SK-N-SH (cell line): ENCODE data around the gene ZNF341. TPM values are rescaled to one million over a fixed set of nuclear protein-coding genes. Genes with fewer than 3 reads are reported as not detected.

Experiments used
- CTCF ChIA-PET: fragments of 300-600, 350-600 bp; formaldehyde crosslinking; extraction: SDS; loops from one replicate; lab custom pipeline; 2021; lab: Yijun Ruan, JAX
- POLR2A ChIA-PET: fragments of 350-600 bp; sonication (Branson Sonifier 250); formaldehyde crosslinking; extraction: SDS; loops from one replicate; lab custom pipeline; 2020; ENCODE audit warnings: antibody characterized with exemption, inconsistent platforms; lab: Yijun Ruan, JAX
- DNase-seq: peaks from one replicate; pipeline ENCODE4 v3.0.0; 2012
- H2AFZ ChIP-seq: fragments of 200-600 bp; sonication (generic); 2 replicates; pipeline ENCODE4 v1.8.1; 2016; ENCODE audit warnings: antibody characterized with exemption, mild to moderate bottlenecking, low read depth
- H3F3A ChIP-seq: fragments of 200-600 bp; sonication (generic); replicated peaks from 2 replicates; pipeline ENCODE3; 2016; ENCODE audit warnings: antibody characterized with exemption, mild to moderate bottlenecking; ENCODE audit not compliant: insufficient read depth
- H3K27ac ChIP-seq, 2 experiments: fragments of 200-500 bp in 1 of 2; fragments of 200-600 bp in 1 of 2; sonication (Bioruptor generic) in 1 of 2; sonication (generic), shearing (Covaris generic) in 1 of 2; 2 replicates each; pipeline versions ENCODE4 v1.5.1 to v1.6.1; 2014 to 2016; ENCODE audit warnings: low read depth in 2 of 2, inconsistent platforms in 1 of 2, low read length in 1 of 2, mild to moderate bottlenecking in 1 of 2, mixed read lengths in 1 of 2
- H3K27me3 ChIP-seq: fragments of 200-600 bp; sonication (generic), shearing (Covaris generic); 2 replicates; pipeline ENCODE4 v1.6.1; 2016; ENCODE audit warnings: mixed run types; ENCODE audit not compliant: insufficient read depth
- H3K36me3 ChIP-seq, 2 experiments: fragments of 200-500 bp in 1 of 2; fragments of 200-600 bp in 1 of 2; sonication (Bioruptor generic) in 1 of 2; sonication (generic) in 1 of 2; replicated peaks in 1 of 2; 2 replicates each; pipeline versions ENCODE3 to v1.5.1; 2014 to 2016; ENCODE audit warnings: low read length in 1 of 2, mild to moderate bottlenecking in 1 of 2; ENCODE audit not compliant: insufficient read depth in 2 of 2, control insufficient read depth in 1 of 2
- H3K4me1 ChIP-seq, 2 experiments: fragments of 200-500 bp in 1 of 2; fragments of 200-600 bp in 1 of 2; sonication (Bioruptor generic) in 1 of 2; sonication (generic), shearing (Covaris generic) in 1 of 2; 2 replicates each; pipeline versions ENCODE4 v1.5.1 to v1.6.1; 2014 to 2016; ENCODE audit warnings: low read depth in 1 of 2, low read length in 1 of 2, mixed run types in 1 of 2; ENCODE audit not compliant: insufficient read depth in 2 of 2, control insufficient read depth in 1 of 2
- H3K4me2 ChIP-seq: fragments of 200-600 bp; sonication (generic), shearing (Covaris generic); 2 replicates; pipeline ENCODE4 v1.6.1; 2017; ENCODE audit warnings: mixed run types
- H3K4me3 ChIP-seq, 2 experiments: fragments of 200-500 bp in 1 of 2; fragments of 200-600 bp in 1 of 2; sonication (Bioruptor generic) in 1 of 2; sonication (generic), shearing (Covaris generic) in 1 of 2; 2 replicates each; pipeline versions ENCODE4 v1.5.1 to v1.8.1; 2014 to 2016; ENCODE audit warnings: low read depth in 2 of 2, inconsistent platforms in 1 of 2, low read length in 1 of 2, mild to moderate bottlenecking in 1 of 2, mixed read lengths in 1 of 2, moderate library complexity in 1 of 2
- H3K79me2 ChIP-seq: fragments of 200-600 bp; sonication (generic); 2 replicates; pipeline ENCODE4 v1.8.1; 2017; ENCODE audit warnings: mild to moderate bottlenecking; ENCODE audit not compliant: insufficient read depth
- H3K9ac ChIP-seq: fragments of 200-600 bp; sonication (generic); 2 replicates; pipeline ENCODE4 v1.6.1; 2017; ENCODE audit warnings: mixed run types
- H3K9me2 ChIP-seq: fragments of 200-600 bp; sonication (generic); 2 replicates; pipeline ENCODE4 v1.6.1; 2017; ENCODE audit warnings: mixed run types
- H3K9me3 ChIP-seq: fragments of 200-600 bp; sonication (generic); 2 replicates; pipeline ENCODE4 v1.6.1; 2017; ENCODE audit warnings: mixed run types, mild to moderate bottlenecking, moderate library complexity
- H4K20me1 ChIP-seq: fragments of 200-600 bp; sonication (generic); 2 replicates; pipeline ENCODE4 v1.6.1; 2017; ENCODE audit warnings: mild to moderate bottlenecking, mixed run types; ENCODE audit not compliant: insufficient read depth
- ELF1 ChIP-seq: IDR thresholded peaks from 2 replicates; pipeline ENCODE4 v1.4.0; 2012
- EP300 ChIP-seq, 2 experiments: IDR thresholded peaks; 2 replicates each; pipeline versions ENCODE4 v1.4.0 to v1.6.1; 2012; ENCODE audit warnings: borderline replicate concordance in 1 of 2, low read depth in 1 of 2, low read length in 1 of 2
- FOSL2 ChIP-seq: IDR thresholded peaks from 2 replicates; pipeline ENCODE4 v1.4.0; 2012; ENCODE audit warnings: low read depth, mild to moderate bottlenecking, moderate library complexity, borderline replicate concordance
- FOXJ3 ChIP-seq: sonication (generic); formaldehyde crosslinking; IDR thresholded peaks from 2 replicates; pipeline ENCODE4 v1.5.1; 2020; ENCODE audit warnings: mild to moderate bottlenecking, missing genetic modification reagents
- FOXM1 ChIP-seq: IDR thresholded peaks from 2 replicates; pipeline ENCODE4 v1.4.0; 2012; ENCODE audit warnings: low read depth, mild to moderate bottlenecking
- GATA2 ChIP-seq: sonication (generic); formaldehyde crosslinking; IDR thresholded peaks from 2 replicates; pipeline ENCODE4 v1.5.0; 2020; ENCODE audit warnings: mild to moderate bottlenecking, missing genetic modification reagents
- JUND ChIP-seq: IDR thresholded peaks from 2 replicates; pipeline ENCODE4 v1.4.0; 2012
- MXI1 ChIP-seq: IDR thresholded peaks from 2 replicates; pipeline ENCODE4 v1.6.1; 2012; ENCODE audit warnings: mild to moderate bottlenecking, low read depth, low read length, improper control_type of control experiment
- NFIC ChIP-seq: IDR thresholded peaks from 2 replicates; pipeline ENCODE4 v1.4.0; 2012; ENCODE audit warnings: borderline replicate concordance
- NRF1 ChIP-seq: IDR thresholded peaks from 2 replicates; pipeline ENCODE4 v1.6.1; 2012; ENCODE audit warnings: low read depth, mild to moderate bottlenecking, low read length
- POLR2AphosphoS5 ChIP-seq: IDR thresholded peaks from 2 replicates; pipeline ENCODE4 v1.6.1; 2012; ENCODE audit warnings: low read depth, low read length
- RAD21 ChIP-seq: IDR thresholded peaks from 2 replicates; pipeline ENCODE4 v1.6.1; 2012; ENCODE audit warnings: mild to moderate bottlenecking, low read length
- RCOR1 ChIP-seq: fragments of 150-350 bp; IDR thresholded peaks from 2 replicates; pipeline ENCODE4 v1.6.1; 2017; ENCODE audit warnings: antibody characterized with exemption, low read length
- RFX5 ChIP-seq: IDR thresholded peaks from 2 replicates; pipeline ENCODE4 v1.6.1; 2012; ENCODE audit warnings: mild to moderate bottlenecking, improper control_type of control experiment, low read length
- SIN3A ChIP-seq: IDR thresholded peaks from 2 replicates; pipeline ENCODE4 v1.6.1; 2012; ENCODE audit warnings: low read depth, mild to moderate bottlenecking, low read length, moderate library complexity, borderline replicate concordance
- TAF1 ChIP-seq: IDR thresholded peaks from 2 replicates; pipeline ENCODE4 v1.6.1; 2012; ENCODE audit warnings: low read depth, mild to moderate bottlenecking, low read length, moderate library complexity, borderline replicate concordance
- TEAD4 ChIP-seq: IDR thresholded peaks from 2 replicates; pipeline ENCODE4 v1.4.0; 2012; ENCODE audit warnings: mild to moderate bottlenecking, borderline replicate concordance; ENCODE audit not compliant: insufficient read depth
- WGBS: methylation state at CpG from one replicate; pipeline ENCODE4 v1.1.6; 2017; ENCODE audit warnings: low lambda C conversion rate; 5-methylcytosine and 5-hydroxymethylcytosine counted together
- polyA plus RNA-seq, 3 experiments: library from polyadenylated mRNA; depleted of rRNA; stranded (reverse); fragments of >200 nt; gene quantifications; 2 replicates each; pipeline ENCODE4 v1.2.3, GENCODE V29; 2012
- TF ChIP-seq, protein P1 (sequence below): fragments of 200-600 bp; sonication (generic); IDR thresholded peaks from 2 replicates; pipeline ENCODE4 v1.6.1; 2017; ENCODE audit warnings: antibody characterized with exemption, mild to moderate bottlenecking, moderate library complexity

ZNF341 gene
- polyA plus RNA-seq, 1 of the 3 experiments (the other 2 are of a cell fraction), result 3.2 TPM

GRCh38 chr20:33812908-33813462, 81.2 kb downstream of the ZNF341 start:
- no peaks in the 10 kb centered on the region for H3K9me2 ChIP-seq
- H3K27ac ChIP-seq, result peak overlapping the region; percentile 67 to 93; a peak in 3 of 4 replicates
- peaks cover 3 to 4% of the 10 kb centered on the region in 2 experiments for H3K36me3 ChIP-seq
- WGBS, result 44% methylated on average over 10 of the region's 10 CpGs
- H3K79me2 ChIP-seq, result peaks cover 67% of the 10 kb centered on the region
- peak overlapping the region; percentile 95; the same call in 1 of the 2 replicates for H3K9ac ChIP-seq
- no peaks in the 10 kb centered on the region for H3K9me3 ChIP-seq
- H3K27me3 ChIP-seq, result no peaks in the 10 kb centered on the region
- peak overlapping the region; percentile 97 for H3K4me2 ChIP-seq
- peak; percentile 30; the same call in 1 of the 2 replicates for TF ChIP-seq MXI1
- TF ChIP-seq POLR2AphosphoS5, result no peak
- H3K4me1 ChIP-seq, result peaks cover 7 to 17% of the 10 kb centered on the region in 2 experiments; a peak in 2 of 4 replicates
- peak overlapping the region; percentile 75 to 97 for H3K4me3 ChIP-seq
- no peak overlapping the region; the same call in 1 of the 2 replicates for H2AFZ ChIP-seq
- H4K20me1 ChIP-seq, result peaks cover 55% of the 10 kb centered on the region
- CTCF ChIA-PET, result interaction anchor here (0.6 kb wide), 1 partner anchor 292 kb away, joined by 3 read pairs; no protein-coding TSS in a partner anchor
- H3F3A ChIP-seq, result peaks cover 13% of the 10 kb centered on the region
- POLR2A ChIA-PET, result no interaction called here
- DNase-seq, result peak; percentile 33

DNA sequence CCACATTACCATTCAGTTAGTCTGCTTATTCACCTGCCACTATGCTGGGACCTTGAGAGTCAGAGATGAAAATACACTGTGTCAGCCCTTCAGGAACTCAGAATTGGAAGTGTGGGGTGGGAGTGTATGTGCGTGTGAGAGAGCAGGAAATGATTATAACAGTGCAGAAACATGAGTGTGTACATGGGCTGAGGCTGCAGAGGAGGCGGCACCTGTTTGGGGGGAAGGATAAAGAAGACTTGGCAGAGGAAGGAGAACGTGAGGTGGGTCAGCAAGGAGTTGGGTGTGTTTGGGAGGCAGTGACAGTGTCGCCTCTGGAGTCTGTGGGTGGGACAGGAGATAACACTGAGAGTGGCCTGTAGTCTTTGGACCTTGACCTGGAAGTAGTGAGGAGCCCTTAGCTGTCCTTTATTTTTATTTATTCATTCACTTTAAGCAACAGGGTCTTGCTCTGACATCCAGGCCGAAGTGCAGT, 82.5 kb downstream of the ZNF341 start:
- CTCF ChIA-PET, result interaction anchor here (0.7 to 1.7 kb wide), 3 partner anchors 9 to 22 kb away, joined by 3 to 5 read pairs (median 3); no protein-coding TSS in a partner anchor
- WGBS, result 94% methylated on average over 5 of the region's 5 CpGs
- Histone ChIP-seq H3K4me2 (peak overlapping the region; percentile 97; the same call in 1 of the 2 replicates), H3K4me1 (peaks cover 7 to 22% of the 10 kb centered on the region in 2 experiments; a peak in 2 of 4 replicates), H2AFZ (no peak overlapping the region), H3K36me3 (peaks cover 3 to 4% of the 10 kb centered on the region in 2 experiments), H3K27me3 (no peaks in the 10 kb centered on the region), H3K9me2 (no peaks in the 10 kb centered on the region), H3K9me3 (no peaks in the 10 kb centered on the region), H3K9ac (no peak overlapping the region), H3K27ac (no peak overlapping the region), H3F3A (peaks cover 13% of the 10 kb centered on the region), H3K4me3 (no peak overlapping the region), H4K20me1 (peaks cover 68% of the 10 kb centered on the region), H3K79me2 (peaks cover 80% of the 10 kb centered on the region)
- DNase-seq, result no peak
- TF ChIP-seq GATA2 (CRISPR knock-in tag), result no peak
- TF ChIP-seq, protein P1, sequence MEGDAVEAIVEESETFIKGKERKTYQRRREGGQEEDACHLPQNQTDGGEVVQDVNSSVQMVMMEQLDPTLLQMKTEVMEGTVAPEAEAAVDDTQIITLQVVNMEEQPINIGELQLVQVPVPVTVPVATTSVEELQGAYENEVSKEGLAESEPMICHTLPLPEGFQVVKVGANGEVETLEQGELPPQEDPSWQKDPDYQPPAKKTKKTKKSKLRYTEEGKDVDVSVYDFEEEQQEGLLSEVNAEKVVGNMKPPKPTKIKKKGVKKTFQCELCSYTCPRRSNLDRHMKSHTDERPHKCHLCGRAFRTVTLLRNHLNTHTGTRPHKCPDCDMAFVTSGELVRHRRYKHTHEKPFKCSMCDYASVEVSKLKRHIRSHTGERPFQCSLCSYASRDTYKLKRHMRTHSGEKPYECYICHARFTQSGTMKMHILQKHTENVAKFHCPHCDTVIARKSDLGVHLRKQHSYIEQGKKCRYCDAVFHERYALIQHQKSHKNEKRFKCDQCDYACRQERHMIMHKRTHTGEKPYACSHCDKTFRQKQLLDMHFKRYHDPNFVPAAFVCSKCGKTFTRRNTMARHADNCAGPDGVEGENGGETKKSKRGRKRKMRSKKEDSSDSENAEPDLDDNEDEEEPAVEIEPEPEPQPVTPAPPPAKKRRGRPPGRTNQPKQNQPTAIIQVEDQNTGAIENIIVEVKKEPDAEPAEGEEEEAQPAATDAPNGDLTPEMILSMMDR, result no peak
- TF ChIP-seq NRF1, result no peak
- TF ChIP-seq NFIC, result no peak
- no peak for TF ChIP-seq RCOR1
- TF ChIP-seq TAF1, result no peak
- TF ChIP-seq FOXJ3 (CRISPR knock-in tag), result no peak
- no peak for TF ChIP-seq EP300 (IDR thresholded peaks at IDR 0.05; ENCODE audit: borderline replicate concordance in 1 of 2, low read depth in 1 of 2, low read length in 1 of 2)
- TF ChIP-seq MXI1, result no peak
- TF ChIP-seq RAD21, result no peak
- TF ChIP-seq ELF1, result no peak
- no peak for TF ChIP-seq JUND
- no peak for TF ChIP-seq SIN3A
- TF ChIP-seq RFX5, result no peak
- no peak for TF ChIP-seq FOSL2
- no peak for TF ChIP-seq FOXM1
- no peak for TF ChIP-seq TEAD4
- POLR2A ChIA-PET, result no interaction called here
